Activated CD8-positive, alpha-beta memory T cell treated with anti-CD3 and anti-CD28 coated beads for 4 hours (primary cell): ENCODE measurements around the gene F10.

Experiments used
- DNase-seq, 2 donors: peaks; one replicate each; pipeline ENCODE4 v3.0.0-alpha.2; 2020; ENCODE audit warnings: low read depth in 2 of 2

Gene F10

GRCh38 chr13:113137691-113138298 is 15.2 kb downstream of the F10 start:
- no peak for DNase-seq

- DNase-seq = no peak
Observed at GRCh38 chr13:113138792-113139551, 16.4 kb downstream of the F10 start.

- DNase-seq = no peak
Observed at GRCh38 chr13:113139577-113139976, 17.0 kb downstream of the F10 start.

GRCh38 chr13:113140677-113141600 is 18.3 kb downstream of the F10 start:
- no peak for DNase-seq

GRCh38 chr13:113141601-113141970 is 19.0 kb downstream of the F10 start:
- DNase-seq = no peak

GRCh38 chr13:113142876-113143275 is 20.3 kb downstream of the F10 start:
- DNase-seq = no peak

- DNase-seq = no peak
Observed at GRCh38 chr13:113143466-113144254, 21.1 kb downstream of the F10 start.

- DNase-seq = no peak
Observed at GRCh38 chr13:113144255-113144629, 21.6 kb downstream of the F10 start.

GRCh38 chr13:113145496-113145895 is 22.9 kb downstream of the F10 start:
- no peak for DNase-seq

GRCh38 chr13:113145911-113146598 is 23.5 kb downstream of the F10 start:
- DNase-seq = no peak

- no peak for DNase-seq
Observed at GRCh38 chr13:113146750-113147149, 24.2 kb downstream of the F10 start.

- DNase-seq = no peak
Observed at GRCh38 chr13:113147206-113147605, 24.6 kb downstream of the F10 start.

GRCh38 chr13:113148407-113148806 is 25.8 kb downstream of the F10 start:
- DNase-seq = no peak

- no peak for DNase-seq
Observed at GRCh38 chr13:113148940-113149503, 26.4 kb downstream of the F10 start.

- no peak for DNase-seq
Observed at GRCh38 chr13:113149711-113150549, 27.3 kb downstream of the F10 start.

- DNase-seq = no peak
Observed at GRCh38 chr13:113150550-113151365, 28.2 kb downstream of the F10 start.

GRCh38 chr13:113151745-113152690 is 29.4 kb downstream of the F10 start:
- DNase-seq = no peak

GRCh38 chr13:113152691-113152983 is 30.0 kb downstream of the F10 start:
- DNase-seq = no peak
